ENCODE measurements around the gene S100Z.

Gene S100Z

DNA sequence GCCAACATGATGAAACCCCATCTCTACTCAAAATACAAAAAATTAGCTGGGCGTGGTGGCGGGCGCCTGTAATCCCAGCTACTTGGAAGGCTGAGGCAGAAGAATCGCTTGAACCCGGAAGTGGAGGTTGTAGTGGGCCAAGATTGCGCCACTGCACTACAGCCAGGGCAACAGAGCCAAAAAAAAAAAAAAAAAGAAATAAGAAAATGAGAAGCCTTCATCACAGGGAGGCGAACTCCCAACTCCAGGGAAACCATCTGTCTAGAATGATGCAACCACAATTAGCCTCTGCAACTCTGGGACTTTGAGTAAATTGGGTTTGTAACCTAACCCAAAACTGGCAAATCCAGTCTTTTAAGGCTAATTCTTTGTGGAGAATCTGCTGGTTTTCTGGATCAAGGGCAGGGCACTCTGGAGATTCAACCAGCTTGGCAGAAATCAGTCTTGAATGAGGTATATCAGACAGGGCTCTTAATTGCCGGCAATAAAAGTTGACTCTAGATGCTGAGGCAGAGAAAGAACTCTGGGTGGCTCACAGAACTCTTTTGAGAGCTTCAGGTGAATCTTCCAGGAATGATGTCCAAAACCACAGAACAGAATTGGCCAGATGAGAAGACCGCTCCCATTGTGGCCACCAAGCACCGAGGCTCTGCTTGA lies 9.9 kb downstream of the S100Z start:
- no peak for TF ChIP-seq CTCF (conservative IDR thresholded peaks at IDR 0.05; ENCODE audit: low read depth)
- ChIA-PET CTCF (interaction anchor here (0.9 kb wide), 1 partner anchor 11 kb away, joined by 3 read pairs; no protein-coding TSS in a partner anchor), POLR2A (ENCODE audit: low non-redundant PET) (no interaction called here)
- no peak for DNase-seq (ENCODE audit: low spot score)
- H3K27ac ChIP-seq = no peak overlapping the region

DNA sequence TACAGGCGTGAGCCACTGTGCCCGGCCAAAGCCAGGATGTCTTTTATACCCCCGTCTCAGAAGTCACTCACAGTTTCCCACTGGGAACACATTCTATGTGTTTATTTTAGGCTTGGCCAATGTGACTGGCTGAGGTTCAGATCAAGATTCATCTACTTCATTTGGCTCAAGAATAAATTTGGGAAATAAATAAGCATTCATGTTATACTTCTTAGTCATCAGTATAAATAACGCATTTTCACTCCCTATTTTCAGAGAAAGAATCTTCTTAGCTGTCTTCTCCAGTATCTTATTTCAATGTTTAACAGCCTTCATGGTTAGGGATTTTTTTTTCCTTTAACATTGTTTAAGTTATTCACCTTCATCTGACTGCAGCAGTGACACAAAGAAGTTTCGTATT lies 11.8 kb downstream of the S100Z start:
- DNase-seq (ENCODE audit: low spot score) = no peak
- POLR2A ChIA-PET (ENCODE audit: low non-redundant PET) = no interaction called here
- no peak overlapping the region for H3K27ac ChIP-seq
- CTCF ChIA-PET = interaction anchor here (0.6 kb wide), 1 partner anchor 216 kb away, joined by 4 read pairs; no protein-coding TSS in a partner anchor
- TF ChIP-seq CTCF (conservative IDR thresholded peaks at IDR 0.05; ENCODE audit: low read depth) = no peak

GRCh38 chr5:76863001-76863400 lies 13.2 kb downstream of the S100Z start:
- ChIA-PET CTCF (no interaction called here), POLR2A (ENCODE audit: low non-redundant PET) (no interaction called here)
- no peak for TF ChIP-seq CTCF (conservative IDR thresholded peaks at IDR 0.05; ENCODE audit: low read depth)
- DNase-seq (ENCODE audit: low spot score) = no peak
- no peak overlapping the region for H3K27ac ChIP-seq

DNA sequence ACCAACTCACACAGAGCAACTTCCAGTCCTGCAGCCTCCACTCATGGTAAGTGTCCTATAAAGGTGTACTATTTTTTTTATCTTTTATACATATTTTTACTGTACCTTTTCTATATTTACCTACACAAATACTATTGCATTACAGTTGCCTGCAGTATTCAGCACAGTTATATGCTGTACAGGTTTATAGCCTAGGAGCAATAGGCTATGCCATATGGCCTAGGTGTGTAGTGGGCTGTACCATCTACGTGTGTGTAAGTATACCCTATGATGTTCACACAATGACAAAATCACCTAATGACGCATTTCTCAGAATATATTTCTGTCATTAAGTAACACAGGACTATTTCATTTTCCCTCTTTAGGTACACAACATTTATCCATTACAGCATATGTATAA lies 16.7 kb downstream of the S100Z start:
- DNase-seq (ENCODE audit: low spot score) = no peak
- no peak overlapping the region for H3K27ac ChIP-seq
- ChIA-PET CTCF (interaction anchor here (0.7 kb wide), 2 partner anchors 155 to 376 kb away, joined by 3 to 7 read pairs; no protein-coding TSS in a partner anchor), POLR2A (ENCODE audit: low non-redundant PET) (no interaction called here)
- no peak for TF ChIP-seq CTCF (conservative IDR thresholded peaks at IDR 0.05; ENCODE audit: low read depth)

GRCh38 chr5:76867038-76867437 lies 17.2 kb downstream of the S100Z start:
- ChIA-PET POLR2A (ENCODE audit: low non-redundant PET) (no interaction called here), CTCF (interaction anchor here (0.5 to 2.8 kb wide), 8 partner anchors 8 to 1131 kb away, joined by 3 to 29 read pairs (median 4); no protein-coding TSS in a partner anchor)
- TF ChIP-seq CTCF (conservative IDR thresholded peaks at IDR 0.05; ENCODE audit: low read depth) = no peak

DNA sequence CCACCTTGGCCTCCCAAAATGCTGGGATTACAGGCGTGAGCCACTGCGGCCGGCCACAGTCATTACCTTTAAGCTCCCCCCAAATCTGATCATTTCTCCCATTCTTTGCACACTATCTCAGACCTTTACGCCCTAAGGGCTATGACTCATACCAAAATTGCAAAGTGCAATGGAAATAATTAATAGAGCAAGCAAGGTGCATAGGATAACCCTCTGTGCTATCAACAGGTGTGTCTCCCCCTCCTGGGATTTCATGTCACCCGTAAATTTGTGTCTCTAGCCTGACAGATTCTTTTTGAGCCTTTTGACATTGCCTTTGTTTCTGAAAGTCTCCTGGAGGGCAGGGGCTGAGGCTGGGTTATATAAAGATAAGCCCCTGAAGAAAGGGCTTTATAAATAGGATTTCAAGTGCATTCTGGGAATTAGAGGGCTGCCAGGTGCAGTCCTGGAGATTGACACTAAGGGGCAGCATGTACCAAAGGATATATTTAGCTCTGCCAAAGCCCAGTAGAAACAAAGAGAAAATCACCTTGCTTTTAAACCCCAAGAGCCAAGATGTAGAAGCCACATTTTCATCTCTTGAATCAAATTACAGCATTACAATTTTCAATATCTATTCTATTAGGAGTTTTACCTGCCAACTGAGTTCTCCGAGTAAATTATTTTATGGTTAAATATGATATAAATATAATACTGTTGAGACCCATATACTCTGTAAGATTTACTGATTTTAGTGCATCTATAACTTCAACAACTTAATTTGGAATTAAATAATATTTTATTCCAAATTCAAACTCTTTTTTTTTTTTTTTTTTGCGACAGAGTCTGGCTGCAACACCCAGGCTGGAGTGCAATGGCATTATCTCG lies 18.2 kb downstream of the S100Z start:
- H3K27ac ChIP-seq = no peak overlapping the region
- peak; percentile 82 for DNase-seq (ENCODE audit: low spot score)
- peak; percentile 90 for TF ChIP-seq CTCF (conservative IDR thresholded peaks at IDR 0.05; ENCODE audit: low read depth)
- CTCF ChIA-PET = interaction anchor here (0.5 to 2.8 kb wide), 12 partner anchors 10 to 1132 kb away, joined by 3 to 29 read pairs (median 4); partner anchors contain the start of gene AGGF1
- POLR2A ChIA-PET (ENCODE audit: low non-redundant PET) = no interaction called here

More at GRCh38 chr5:76867038-76867437, 17.2 kb downstream of the S100Z start:
- no peak for DNase-seq (ENCODE audit: low spot score)
- no peak overlapping the region for H3K27ac ChIP-seq

Data from RWPE1 (cell line).